Fibroblast of villous mesenchyme (primary cell): ENCODE results near the gene SNU13. TPM values are rescaled to one million over a fixed set of nuclear protein-coding genes. Genes with fewer than 3 reads are reported as not detected.
"Not testable (repeated sequence)": the region's sequence is repeated elsewhere in the genome, so short reads cannot be mapped to it uniquely, and the experiment has no call there.

ENCODE experiments used
- DNase-seq: peaks from one replicate; pipeline ENCODE4 v3.0.0-alpha.2; 2010; ENCODE audit warnings: low read depth
- H3K4me3 ChIP-seq: 2 replicates; pipeline ENCODE4 v1.5.1; 2011; ENCODE audit warnings: low read depth, mild to moderate bottlenecking, low read length
- CTCF ChIP-seq: IDR thresholded peaks from 2 replicates; pipeline ENCODE4 v1.5.1; 2012; ENCODE audit warnings: low read depth, mild to moderate bottlenecking, low read length; ENCODE audit not compliant: insufficient read depth
- total RNA-seq: library from RNA; depleted of rRNA; stranded (reverse); fragments of >200 nt; gene quantifications from 2 replicates; pipeline ENCODE4 v1.2.3, GENCODE V29; 2012

The SNU13 gene
- 65.4 and 73.8 TPM in 2 replicates for total RNA-seq

- peak within 1 kb of the TSS; percentile 73 for H3K4me3 ChIP-seq
- peak; percentile 95 for DNase-seq
- TF ChIP-seq CTCF, result no peak
Observed at GRCh38 chr22:41688365-41689211, at the start of gene SNU13. Gene SNU13 (minus strand): TSS chr22:41688867. CDS start chr22:41688796, 71 bp downstream.

- H3K4me3 ChIP-seq, DNase-seq: not testable (repeated sequence)
Observed at GRCh38 chr22:41733241-41733640, 44.6 kb upstream of the SNU13 start.

GRCh38 chr22:41732096-41732772 is 43.6 kb upstream of the SNU13 start:
- H3K4me3 ChIP-seq, result no peak overlapping the region
- TF ChIP-seq CTCF, result no peak
- DNase-seq, result no peak

GRCh38 chr22:41731609-41732008 is 42.9 kb upstream of the SNU13 start:
- DNase-seq, result no peak
- no peak overlapping the region for H3K4me3 ChIP-seq
- no peak for TF ChIP-seq CTCF

- TF ChIP-seq CTCF, result no peak
- DNase-seq, result no peak
- no peak overlapping the region for H3K4me3 ChIP-seq
Observed at GRCh38 chr22:41725510-41726110, 36.9 kb upstream of the SNU13 start.

- TF ChIP-seq CTCF, result no peak
- H3K4me3 ChIP-seq, result no peak overlapping the region
- DNase-seq, result no peak
Observed at GRCh38 chr22:41722496-41722895, 33.8 kb upstream of the SNU13 start.

- no peak for DNase-seq
- no peak for TF ChIP-seq CTCF
- no peak overlapping the region for H3K4me3 ChIP-seq
Observed at GRCh38 chr22:41713004-41713403, 24.3 kb upstream of the SNU13 start.
